CD4-positive, alpha-beta T cell treated with Interferon gamma for 1 hour (primary cell): ENCODE results near the gene OR12D3.
"Not testable (repeated sequence)": the region's sequence is repeated elsewhere in the genome, so short reads cannot be mapped to it uniquely, and the experiment has no call there.

Source experiments
- DNase-seq: peaks from one replicate; pipeline ENCODE4 v3.0.0-alpha.2; 2020

Gene OR12D3, protein sequence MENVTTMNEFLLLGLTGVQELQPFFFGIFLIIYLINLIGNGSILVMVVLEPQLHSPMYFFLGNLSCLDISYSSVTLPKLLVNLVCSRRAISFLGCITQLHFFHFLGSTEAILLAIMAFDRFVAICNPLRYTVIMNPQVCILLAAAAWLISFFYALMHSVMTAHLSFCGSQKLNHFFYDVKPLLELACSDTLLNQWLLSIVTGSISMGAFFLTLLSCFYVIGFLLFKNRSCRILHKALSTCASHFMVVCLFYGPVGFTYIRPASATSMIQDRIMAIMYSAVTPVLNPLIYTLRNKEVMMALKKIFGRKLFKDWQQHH

DNA sequence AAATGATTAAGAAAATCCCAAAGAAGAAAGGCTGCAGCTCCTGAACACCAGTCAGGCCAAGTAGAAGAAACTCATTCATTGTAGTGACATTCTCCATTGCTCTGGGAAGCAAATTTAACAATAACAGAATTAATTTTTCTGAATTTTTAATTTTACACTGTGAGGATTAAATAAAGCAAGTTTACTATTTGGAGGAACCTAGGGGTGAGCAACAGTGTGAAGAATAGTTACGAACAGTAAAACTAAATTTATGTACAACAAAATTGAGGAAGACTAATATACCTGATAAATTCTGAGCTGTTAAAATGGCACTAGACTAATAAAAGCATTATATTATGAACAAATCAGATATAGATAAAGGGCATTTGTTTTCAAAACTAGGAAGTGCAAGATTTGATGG lies at the start of gene OR12D3:
TSS of gene OR12D3 (minus strand) at position 101 of the 400 bp plus-strand sequence. CDS start at position 97, 4 bp downstream.
- no peak for DNase-seq

DNA sequence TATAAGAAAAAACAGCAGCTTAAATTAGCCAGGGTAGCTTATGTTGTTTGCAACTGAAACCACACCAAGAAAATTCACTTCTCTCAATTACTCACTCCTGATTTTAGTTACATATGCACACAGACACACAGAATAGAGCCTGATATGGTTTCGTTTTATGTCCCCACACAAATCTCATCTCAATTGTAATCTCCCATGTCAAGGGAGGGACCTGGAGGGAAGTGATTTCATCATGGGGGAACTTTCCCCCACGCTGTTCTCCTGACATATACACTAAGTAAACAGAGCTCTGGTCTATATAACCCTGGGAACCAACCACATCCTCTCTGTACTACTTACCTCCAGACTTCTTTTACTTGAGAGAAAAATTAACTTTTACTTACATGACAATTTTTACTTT lies 49.5 kb upstream of the OR12D3 start:
- DNase-seq = no peak

DNA sequence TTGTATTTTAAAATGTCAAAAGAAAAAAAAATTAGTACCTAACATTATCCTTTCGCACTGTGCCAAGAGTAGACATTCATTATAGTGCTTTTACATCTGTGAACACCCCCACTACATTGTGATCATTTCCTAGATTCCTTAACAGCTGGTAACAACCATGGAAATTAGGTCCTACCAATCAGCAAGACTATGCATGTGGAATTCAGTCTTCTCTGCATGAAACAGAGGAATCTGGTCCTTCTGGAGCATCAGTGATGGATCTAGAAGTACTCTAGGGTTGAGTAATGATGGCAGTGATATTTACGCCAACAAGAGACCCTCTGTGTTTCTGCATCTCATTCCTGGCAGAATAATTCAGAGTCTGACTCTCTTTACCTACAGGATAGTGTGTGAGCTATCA lies 49.1 kb upstream of the OR12D3 start:
- no peak for DNase-seq

DNA sequence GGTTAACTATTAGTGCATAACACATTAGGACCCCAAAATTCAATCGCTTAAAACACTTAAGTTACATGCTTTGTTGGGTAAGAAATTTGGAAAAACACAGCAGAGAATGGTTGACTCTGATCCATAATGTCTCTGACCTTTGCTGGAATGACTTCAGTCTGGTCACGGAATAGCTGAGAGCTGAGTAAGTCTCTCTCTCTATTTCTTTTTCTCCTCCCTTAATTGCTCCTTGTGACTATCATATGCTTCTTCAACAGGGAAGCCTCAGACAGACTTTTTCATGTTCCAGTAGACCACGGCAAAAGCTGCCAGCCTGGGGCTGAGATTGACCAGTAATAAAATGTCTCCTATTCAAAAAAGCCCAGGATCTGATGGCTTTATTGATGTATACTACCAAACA lies 44.4 kb upstream of the OR12D3 start:
- no peak for DNase-seq

DNA sequence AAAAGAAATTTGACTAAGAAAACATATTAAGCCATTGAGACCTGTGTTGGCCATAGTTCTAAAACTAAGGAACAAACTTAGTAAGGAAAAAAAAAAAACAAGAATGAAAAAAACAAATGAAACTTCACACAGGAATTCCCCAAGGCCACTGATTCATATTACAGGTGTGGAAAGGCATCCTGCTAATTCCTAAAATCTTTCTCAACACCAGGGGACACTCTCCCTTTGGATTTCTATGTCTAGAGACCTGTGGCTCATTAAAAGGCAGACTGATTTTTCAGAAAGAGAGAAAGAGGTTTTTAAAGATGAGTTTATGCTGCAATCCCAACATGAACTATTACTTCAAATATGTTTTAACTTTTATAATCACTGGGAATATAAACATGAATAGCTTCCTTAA lies 39.5 kb upstream of the OR12D3 start, which contains the start of gene OR12D1:
TSS of gene OR12D1 (plus strand) at position 341 of the 400 bp plus-strand sequence.
- no peak for DNase-seq

DNA sequence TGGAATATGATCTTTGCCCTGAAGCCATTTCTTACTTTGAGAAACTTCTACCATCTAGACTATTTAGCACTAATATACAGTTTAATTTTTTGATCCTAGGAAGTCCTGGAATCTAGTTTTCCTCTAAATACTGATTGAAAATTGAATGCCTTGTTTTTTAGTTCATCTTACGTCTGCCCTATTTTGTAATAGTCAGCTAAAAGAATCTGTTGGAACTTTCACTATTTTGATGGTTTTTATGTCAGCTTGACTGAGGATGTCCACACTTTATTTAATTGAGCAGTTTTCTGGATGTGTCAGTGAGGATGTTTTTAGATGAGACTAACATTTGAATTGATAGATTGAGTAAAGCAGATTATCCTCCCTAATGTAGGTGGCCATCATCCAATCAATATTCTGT lies 28.7 kb upstream of the OR12D3 start:
- DNase-seq = no peak

DNA sequence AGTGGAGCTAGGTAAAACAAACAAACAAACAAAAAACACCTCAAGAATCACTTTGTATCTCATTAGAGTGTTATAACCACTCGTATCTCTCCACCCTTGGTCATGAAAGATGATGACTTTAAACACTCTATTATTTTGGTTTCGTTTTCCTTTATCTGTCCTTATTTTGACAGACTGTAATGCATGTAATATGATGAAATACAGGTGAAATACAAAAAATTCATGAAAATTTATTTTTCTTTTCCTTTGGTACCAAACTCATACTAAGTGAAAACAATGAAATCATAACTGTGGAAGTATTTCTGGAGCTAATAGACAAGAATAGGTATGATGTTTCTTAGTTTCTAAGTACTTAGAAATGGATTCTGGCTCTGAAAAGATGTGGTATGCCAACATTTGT lies 24.4 kb upstream of the OR12D3 start:
- no peak for DNase-seq

DNA sequence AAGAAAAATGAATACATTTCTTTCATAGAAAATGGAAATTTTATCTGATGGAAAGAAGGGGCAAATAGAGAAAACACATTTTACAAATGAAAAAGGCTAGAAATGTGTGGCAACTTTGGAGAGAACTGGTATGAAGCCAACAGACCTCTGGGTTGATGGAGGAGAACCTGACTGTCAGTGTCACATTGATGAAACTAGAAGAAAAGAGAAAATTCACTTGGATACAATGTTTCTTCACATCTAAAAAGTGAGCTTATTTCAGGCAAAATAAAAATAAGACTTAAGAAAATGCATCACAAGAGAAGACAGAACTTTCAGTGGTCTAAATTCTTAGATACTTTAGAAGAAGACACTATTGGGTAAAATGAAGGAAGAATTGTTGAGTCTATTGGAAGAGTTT lies 20.2 kb upstream of the OR12D3 start, which contains the start of gene OR12D2:
TSS of gene OR12D2 (plus strand) at position 301 of the 400 bp plus-strand sequence. CDS start 1,069 bp downstream, outside the sequence.
- DNase-seq = no peak

DNA sequence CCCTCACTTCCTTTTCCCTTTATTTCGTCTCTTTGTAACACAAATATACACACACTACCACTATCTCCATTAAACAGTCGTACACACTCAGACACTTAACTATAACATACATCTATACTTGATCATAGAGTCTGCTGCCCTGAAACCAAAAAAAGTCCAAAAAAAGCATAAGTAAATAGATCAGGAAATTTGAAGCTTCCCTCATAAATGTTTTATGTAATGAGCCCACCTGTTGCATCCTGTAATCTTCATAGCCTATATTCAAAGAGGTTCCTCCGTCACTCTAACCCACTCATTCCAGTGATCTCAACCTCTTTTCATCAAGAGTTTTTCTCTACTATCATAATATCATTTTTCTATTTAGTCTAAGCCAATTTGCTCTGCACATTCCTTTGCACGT lies 13.4 kb upstream of the OR12D3 start:
- DNase-seq = no peak

DNA sequence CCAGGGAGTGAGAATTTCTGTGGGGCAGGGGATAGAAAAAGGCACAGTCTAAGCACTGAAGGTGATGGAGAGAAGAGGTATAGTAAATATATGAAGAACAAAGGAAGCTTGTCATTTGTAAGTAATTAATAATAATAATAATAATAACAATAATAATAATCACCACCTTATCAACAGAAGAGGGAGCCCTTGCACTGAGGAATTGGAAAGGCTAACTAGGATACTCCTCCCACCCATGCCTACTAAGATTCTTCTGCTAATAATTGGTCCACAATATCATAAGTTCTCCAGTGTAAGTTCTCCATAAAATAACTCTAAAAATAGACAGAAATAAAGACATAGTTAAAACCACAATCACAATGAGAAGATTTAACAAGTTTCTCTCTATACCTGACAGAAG lies 912 bp upstream of the OR12D3 start:
- DNase-seq = no peak

DNA sequence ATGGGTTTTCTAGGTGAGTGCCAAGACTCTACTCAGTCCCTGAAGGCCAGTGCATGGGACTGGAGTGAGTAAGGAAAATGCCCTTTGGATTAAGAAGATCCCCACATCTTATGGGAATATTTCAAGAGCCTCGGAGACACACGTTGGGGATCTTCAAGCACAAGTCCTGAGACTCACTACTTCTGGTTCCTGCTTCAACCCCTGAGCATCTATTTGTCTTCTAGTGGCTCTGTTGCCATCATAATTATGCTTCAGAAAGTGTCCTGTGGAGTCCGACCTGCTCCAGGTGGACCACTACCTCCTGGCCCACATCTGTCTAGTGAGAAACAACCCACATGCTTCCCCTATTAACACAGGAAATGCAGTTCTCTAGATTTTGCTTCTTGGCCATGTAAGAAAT lies 6.3 kb downstream of the OR12D3 start, which contains the start of gene OR5V1:
TSS of gene OR5V1 (minus strand) at position 101 of the 400 bp plus-strand sequence. CDS start 12,670 bp downstream, outside the sequence.
- no peak for DNase-seq

DNA sequence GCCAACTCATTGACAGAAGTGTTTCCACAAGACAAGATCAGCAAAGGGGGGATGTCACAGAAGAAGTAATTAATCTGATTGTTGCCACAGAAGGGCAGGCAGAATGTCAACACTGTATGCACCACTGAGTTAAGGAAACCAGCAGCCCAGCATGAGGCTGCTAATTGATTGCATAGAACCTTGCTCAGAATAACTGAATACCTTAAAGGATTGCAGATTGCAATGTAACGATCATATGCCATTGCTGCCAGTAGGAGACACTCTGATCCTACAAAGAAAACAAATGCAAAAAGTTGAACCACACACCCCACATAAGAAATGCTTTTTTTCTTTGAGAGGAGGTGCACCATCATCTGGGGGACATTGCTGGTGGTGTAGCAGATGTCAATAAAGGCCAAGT lies 19.5 kb downstream of the OR12D3 start:
- DNase-seq = no peak

DNA sequence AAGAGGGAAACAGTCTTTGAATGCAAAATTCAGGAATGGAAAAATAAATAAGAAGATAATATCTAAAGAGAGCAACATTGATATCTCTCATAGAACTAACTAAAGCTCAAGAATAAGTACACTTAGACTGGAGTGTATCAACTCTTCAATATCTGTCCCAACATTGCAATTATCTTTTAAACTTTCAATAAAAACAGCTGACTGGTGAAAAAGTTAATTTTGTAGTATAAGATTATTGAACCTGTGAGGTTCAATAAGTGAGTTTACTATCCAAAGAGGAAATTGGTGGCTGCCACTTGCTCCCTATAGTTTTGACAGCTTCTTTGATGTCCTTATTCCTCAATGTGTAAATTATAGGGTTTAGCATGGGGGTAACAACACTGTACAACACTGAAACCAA lies 20.1 kb downstream of the OR12D3 start:
- no peak for DNase-seq

DNA sequence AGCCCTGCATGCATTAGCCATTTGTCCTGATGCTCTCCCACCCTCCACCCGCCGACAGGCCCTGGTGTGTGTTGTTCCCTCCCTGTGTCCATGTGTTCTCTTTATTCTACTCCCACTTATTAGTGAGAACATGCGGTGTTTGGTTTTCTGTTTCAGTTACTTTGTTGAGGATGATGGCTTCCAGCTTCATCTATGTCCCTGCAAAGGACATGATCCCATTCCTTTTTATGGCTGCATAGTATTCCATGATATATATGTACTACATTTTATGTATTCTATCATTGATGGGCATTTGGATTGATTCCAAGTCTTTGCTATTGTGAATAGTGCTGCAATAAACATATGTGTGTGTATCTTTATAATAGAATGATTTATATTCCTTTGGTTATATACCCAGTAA lies 25.7 kb downstream of the OR12D3 start:
- DNase-seq = not testable (repeated sequence)

DNA sequence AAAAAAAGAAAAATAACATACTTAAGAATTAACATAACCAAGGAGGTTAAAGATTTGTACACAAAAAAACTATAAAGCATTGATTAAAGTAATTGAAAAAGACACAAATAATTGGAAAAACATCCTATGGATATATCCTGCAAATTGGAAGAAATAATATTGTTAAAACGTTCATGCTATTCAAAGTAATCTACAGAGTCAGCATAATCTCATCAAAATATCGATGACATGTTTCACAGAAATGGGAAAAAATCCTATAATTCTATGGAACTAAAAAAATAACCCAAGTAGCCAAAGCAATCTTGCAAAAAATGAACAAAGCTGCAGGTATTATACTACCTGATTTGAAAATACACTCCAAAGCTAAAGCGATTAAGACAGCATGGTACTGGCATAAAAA lies 29.7 kb downstream of the OR12D3 start:
- DNase-seq = no peak

DNA sequence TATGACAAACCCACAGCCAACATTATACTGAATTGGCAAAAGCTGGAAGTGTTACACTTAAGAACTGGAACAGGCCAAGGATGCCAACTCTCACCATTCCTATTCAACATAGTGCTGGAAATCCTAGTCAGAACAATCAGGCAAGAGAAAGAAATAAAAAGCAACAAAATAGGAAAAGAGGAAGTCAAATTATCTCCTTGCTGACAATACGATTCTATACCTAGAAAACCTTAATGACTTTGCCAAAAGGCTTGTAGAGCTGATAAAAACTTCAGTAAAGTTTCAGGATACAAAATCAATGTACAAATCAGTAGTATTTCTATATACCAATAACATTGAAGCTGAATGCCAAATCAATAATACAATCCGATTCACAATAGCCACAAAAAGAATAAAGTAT lies 38.8 kb downstream of the OR12D3 start:
- no peak for DNase-seq

DNA sequence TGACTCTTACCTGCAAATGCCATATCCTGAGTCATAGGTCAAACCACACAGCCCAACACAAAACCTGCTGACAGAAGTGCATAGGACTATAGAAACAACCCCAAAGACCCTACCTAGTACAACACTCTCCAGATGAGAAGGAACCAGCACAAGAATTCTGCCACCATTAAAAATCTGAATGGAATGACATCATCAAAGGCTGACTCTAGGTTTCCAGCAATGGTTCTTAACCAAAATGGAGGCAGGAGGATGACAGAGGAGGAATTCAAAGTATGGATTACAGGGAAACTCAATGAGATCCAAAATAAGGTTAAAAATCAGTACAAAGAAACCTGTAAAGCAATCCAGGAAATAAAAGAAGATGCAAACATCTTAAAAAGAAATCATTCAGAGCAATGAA lies 42.4 kb downstream of the OR12D3 start:
- DNase-seq = no peak

DNA sequence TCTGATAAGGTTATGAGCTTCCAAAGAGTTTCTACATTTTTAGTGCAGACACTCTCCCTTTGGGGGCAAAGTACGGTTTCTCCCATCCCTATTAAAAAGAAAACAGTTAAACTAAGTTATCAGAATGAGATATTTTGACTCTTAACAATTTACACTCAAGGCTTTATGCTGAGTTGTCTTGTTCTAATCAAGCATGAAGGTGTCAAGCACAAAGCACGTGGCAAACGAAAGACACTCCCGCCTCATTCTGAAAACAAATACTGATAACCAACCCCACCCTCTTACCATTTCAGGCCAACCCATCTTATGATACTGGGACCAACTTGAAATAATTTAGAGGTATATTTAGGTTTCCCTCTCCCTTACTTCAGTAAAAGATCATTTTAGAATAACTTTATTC lies 49.3 kb downstream of the OR12D3 start:
- no peak for DNase-seq
